Hematopoietic multipotent progenitor cell treated with erythropoietin and hydrocortisone succinate and interleukin-3 and kit ligand, for 15 days (in vitro differentiated cells): Measurements from ENCODE around the gene LSM2.

Experiments used
- DNase-seq: peaks from one replicate; pipeline ENCODE4 v3.0.0-alpha.2; 2015; ENCODE audit warnings: low spot score

Gene LSM2

GRCh38 chr6:31750411-31751022, 56.2 kb downstream of the LSM2 start:
- DNase-seq = no peak

GRCh38 chr6:31749301-31750036, 57.3 kb downstream of the LSM2 start:
- no peak for DNase-seq
